GM19452 (cell line): ENCODE measurements around the gene NDFIP1.
"Not testable (repeated sequence)": the region's sequence is repeated elsewhere in the genome, so short reads cannot be mapped to it uniquely, and the experiment has no call there.

Experiments used
- ATAC-seq: cut with Tn5 transposase; IDR thresholded peaks from one replicate; pipeline ENCODE4 v1.9.1; 2021; ENCODE audit not compliant: unreplicated experiment

Gene NDFIP1

DNA sequence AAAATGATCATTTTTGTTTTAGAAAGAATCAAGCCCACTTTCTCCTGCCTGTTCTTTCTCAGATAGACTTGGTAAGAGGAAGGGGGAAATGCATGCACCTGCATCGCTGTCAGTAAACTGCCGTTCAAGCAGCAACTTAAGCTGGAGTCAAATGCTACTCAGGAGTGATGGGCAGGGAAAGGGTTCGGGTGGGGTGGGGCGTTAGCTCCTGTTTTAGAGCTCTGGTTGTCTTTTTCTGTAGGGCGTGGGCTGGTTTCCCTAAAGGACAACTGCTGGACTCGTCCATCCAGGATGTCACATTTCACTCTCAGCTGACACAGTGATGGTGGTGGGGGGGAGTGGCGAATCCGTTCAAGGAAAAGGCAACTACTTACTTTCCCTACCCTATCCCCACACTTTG, 75.0 kb downstream of the NDFIP1 start:
- no peak for ATAC-seq

DNA sequence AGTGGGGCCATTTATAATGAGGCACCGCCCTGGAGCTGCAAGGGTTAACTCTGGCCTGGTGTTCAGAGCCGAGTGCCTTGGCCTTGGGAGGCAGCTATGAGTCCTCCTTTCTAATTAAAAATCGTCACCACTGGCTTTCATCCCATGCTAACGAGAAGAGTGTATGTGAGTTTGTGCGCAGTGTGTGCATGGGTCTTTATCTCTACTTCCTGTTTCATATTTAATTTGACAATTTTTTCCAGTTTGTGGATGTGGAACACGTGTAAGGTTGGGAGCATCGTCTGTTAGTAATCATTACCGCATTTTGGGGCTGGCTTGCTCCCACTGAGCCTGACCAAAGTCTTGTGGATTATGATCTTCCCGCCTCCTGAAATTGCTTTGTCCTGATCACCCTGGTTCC, 76.4 kb downstream of the NDFIP1 start:
- no peak for ATAC-seq

DNA sequence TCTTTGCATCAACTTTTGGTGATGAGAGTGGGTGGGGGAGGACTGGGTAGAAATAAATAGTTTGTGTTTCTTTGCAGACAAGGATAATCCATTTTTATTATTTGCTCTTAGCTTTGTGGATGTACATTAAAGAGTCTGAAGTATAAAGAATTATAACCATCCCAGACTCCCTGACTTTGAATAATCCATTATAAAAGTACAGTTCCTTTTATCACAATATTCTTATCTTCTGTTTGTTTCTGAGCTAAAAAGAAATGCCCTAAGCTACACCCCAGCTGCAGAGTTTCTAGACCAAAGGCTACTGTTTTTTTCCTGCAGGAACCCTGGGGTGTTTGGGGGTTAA, 77.9 kb downstream of the NDFIP1 start:
- ATAC-seq: no peak

DNA sequence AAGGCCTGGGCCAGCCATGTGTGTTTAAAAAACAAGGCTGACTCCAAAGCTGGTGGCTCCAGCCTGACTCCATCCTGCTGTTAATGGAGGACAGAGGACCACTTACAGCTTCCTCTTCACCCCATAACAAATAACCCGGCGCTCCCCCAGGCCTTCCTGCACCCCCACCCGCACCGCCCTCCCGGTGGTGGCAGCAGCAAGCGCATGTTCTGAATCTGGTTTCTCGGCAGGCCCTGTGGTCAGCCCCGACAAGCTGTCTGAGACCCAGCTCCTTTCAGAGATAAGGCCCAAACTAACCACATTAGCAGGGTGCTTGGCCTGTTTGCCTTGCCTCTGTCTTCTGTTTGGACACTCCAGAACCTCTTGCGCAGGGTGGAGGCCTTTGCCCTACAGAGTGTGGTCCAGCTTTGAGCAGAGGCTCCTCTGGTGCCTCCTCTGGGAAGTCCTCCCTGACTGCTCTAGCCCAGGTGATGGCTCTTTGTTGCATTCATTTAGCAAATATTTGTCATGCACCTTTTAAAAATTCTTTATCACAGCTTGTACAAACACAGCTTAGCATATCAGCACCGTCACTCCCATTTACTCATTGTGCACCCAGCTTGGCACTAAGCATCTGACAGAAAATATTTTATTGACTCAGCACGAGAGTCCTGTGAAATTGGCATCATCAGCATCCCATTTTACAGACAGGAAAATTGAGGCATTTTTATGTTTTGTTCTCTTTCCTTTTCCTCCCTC, 78.4 kb downstream of the NDFIP1 start:
- ATAC-seq: no peak

DNA sequence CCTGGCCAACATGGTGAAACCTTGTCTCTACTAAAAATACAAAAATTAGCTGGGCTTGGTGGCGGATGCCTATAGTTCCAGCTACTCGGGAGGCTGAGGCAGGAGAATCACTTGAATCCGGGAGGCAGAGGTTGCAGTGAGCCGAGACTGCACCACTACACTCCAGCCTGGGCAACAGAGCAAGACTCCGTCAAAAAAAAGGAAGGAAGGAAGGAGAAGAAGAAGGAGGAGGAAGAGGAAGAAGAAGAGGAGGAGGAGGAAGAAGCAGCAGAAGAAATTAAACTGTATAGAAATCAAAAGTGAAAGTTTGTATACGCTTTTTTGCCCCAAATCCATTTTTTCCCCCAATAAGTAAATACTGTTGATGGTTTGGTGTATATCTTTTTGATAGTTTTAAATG, 80.1 kb downstream of the NDFIP1 start:
- ATAC-seq: not testable (repeated sequence)

DNA sequence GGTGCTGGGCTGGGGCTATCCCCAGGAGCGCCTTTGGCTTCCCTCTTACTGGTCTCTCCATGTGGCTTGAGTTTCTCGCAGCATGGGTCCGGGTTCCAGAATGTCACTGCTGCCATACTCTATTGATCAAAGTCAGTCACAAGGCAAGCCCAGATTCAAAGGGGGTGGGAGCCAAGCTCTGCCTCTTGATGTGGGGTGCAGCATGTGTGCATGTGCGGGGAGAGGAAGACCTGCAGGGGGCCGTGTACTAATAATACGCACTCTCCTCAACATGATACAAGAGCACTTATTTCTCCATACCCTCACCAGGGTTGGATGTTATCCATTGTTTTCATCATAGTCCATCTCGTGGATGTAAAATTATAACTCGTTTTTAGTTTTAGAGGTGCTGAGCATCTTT, 81.2 kb downstream of the NDFIP1 start:
- ATAC-seq: no peak

DNA sequence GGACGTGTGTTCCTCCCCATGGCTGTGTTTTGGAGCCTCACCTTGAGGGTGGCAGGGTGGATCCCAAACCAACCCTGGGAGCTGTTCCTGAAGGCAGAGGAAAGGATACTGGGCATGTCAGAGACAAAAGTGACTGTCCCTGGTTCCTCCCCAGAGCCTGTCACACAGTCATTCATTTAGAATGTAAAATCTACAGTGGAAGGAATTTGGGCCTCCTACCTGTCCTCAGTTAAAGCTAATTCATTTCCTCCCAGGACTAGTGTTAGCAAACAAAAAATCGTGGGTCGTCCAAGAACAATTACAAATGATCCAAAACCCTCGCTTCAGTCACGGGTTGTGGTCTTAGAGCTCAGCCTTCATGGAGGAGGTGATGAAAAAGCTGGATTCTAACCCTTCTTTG, 83.2 kb downstream of the NDFIP1 start:
- ATAC-seq: no peak

DNA sequence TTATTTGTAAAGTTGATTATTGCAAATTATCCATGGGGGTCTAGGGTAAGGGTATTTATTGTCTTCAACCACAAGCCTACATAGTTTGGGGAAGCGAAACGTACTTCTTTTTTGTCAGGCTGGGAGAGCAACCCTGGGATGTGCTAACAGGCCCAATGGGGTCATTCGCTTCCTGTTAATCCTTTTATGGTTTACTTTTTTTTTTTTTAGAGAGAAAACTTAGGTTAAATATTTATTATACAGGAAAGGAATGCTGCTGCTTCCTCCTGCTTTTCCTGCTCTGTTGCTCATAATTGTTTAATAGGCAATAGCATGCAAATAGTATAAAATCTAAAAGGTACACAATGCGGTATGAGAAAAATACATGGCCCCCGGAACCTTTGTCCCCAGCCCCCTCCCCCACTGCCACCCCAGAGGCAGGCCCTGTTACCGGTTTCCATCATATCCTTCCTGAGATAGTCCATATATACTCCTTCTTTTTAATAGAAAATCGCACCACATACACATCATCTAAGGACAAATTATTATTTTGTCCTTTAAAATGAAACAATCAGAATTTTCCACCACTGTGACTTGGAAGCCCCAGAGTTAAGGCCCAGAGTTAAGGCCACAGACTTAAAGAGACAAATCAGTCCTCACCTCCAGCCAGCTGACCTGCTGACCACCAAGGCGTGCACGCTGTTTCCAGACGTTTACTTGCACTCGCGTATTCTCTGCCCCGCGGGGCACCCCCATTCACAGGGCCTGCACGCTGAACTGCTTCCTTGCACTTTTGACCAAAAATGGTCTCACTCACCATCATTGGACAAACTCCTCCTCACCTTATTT, 83.9 kb downstream of the NDFIP1 start:
- no peak for ATAC-seq

DNA sequence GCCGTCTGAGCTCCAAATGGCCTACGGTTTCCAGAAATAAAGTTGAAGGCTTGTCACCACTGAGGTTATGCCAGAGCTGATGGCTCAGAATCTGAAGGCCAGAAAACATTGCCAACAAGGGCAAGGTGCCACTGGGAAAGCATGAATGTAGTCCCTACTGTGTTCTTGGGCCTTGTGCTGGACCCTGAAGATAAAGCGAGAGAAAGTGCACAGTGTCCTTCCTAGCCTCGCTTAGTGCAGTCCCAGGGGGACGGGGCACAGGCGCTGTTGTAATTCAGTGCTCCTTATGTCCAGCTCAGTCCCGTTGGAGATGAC, 84.5 kb downstream of the NDFIP1 start:
- ATAC-seq: no peak

DNA sequence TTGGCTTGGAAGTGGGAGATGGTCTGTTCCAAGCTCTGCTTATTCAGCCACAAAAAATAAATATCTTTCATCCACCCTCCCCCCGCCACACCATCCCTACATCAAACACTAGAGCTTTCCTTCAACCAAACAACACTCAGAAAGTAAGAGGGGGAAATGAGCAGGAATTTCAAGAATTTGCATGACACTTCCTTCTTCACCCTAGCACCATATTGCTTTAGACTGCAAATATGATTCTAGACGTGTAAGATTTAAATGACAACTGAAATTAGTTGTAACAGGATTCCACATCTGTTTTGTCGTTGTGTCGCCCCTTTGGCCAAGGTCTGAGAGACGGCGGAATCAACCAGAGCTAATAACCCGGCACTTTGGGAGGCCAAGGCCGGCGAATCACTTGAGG, 88.5 kb downstream of the NDFIP1 start:
- no peak for ATAC-seq

DNA sequence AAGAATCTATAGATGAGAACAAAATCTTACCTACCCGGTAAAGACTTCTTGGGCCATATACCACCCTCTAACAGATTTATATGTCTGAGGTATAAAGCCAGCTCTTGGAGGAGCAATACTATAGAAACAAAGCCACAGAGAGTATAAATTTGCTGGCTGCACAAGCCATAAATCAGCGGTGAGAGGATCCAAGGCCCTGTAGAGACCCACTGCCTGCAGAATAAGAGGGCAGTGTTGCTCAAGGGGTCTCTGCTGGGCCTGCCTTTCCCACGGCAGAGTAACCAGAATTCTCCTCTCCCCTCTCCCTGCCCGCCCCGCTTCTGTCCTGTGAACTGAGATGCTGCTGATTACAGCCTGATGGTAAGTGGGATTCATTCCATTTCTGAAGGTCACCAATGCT, 89.2 kb downstream of the NDFIP1 start:
- no peak for ATAC-seq

DNA sequence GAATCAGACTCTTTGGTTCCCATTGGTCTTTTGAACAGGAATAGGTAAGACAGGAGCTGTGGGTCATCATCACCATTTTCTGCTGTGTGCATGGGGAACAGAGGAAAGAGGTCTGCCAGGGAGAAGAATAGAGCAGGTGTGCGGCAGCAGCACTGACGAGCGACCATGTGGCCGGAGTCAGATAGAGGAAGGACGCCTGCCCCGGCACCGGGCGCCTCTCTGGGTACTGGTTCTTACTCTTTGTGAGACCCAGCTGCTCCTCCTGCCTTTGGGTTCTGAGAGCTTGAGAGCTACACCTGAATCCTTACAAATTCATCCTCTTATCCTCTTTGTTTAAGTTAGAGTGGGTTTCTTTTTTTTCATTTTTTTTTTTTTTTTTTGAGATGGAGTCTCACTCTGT, 90.8 kb downstream of the NDFIP1 start:
- ATAC-seq: no peak

DNA sequence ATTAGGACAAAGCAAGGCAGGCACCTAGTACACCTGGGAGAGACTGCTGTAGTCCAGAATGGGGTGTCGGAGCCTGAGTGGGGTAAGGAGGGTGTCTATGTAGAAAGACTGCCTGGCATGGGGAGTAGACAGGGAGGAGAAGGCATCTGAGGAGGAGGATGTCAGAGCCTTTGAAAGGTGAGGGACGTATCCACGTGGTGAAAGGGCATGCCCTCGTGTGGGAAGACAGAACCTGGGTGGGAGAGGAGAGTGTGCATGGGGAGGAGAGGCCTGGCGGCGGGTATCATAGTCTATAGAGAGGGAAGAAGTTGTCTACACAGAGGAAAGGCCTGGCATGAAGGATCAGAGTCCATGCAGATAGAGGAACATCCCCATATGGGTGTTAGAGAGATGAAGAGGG, 91.8 kb downstream of the NDFIP1 start:
- no peak for ATAC-seq

DNA sequence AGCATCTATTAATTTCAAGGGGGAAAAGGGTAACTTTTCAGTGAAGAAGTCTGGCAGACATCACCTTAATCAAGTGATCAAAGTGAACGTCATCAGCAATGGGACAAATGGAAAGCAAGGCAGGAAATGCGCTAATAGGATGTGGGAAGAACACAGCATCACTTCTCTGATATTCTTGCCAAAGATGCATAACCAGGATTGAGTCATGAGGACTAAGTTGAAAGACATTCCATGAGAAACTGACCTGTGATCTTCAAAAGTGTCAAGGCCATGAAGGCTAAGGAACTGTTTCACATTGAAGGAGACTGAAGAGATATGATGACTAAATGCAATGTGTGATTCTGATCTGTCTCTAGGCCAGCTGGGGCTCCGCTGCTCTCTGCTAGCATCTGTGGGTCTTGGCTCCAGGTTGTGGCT, 92.9 kb downstream of the NDFIP1 start:
- no peak for ATAC-seq

DNA sequence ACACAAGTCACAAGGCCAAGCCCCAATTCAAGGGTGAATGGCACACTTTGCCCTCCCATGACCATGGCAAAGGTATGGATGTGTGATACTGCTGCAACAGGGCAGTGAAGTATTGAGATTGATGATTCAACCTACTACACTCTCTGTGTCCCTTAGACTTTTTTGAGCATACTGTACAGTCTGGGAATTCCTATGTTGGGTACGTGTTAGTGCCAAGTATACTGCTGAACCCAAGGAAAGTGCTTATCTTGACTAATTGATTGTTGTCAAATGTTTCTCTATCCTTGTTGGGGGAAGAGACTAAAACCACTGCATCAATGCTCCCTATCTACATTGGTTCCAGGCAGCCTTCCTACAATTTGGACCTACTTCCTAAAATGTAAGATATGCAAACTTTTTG, 93.7 kb downstream of the NDFIP1 start:
- no peak for ATAC-seq
